ENCODE data around the gene IL20RB.

Gene IL20RB

GRCh38 chr3:137046747-137047146, 89.0 kb downstream of the IL20RB start:
- no peak overlapping the region for H3K4me3 ChIP-seq (ENCODE audit: low read depth, low read length)

GRCh38 chr3:137047240-137047639, 89.5 kb downstream of the IL20RB start:
- H3K4me3 ChIP-seq (ENCODE audit: low read depth, low read length) = no peak overlapping the region
- no peak for TF ChIP-seq CTCF (IDR thresholded peaks at IDR 0.05; ENCODE audit: low read depth, low read length, missing control alignments)
- no peak for DNase-seq (ENCODE audit: low read depth)

More at GRCh38 chr3:137046747-137047146, 89.0 kb downstream of the IL20RB start:
- no peak for DNase-seq (ENCODE audit: low read depth)
- no peak for TF ChIP-seq CTCF (IDR thresholded peaks at IDR 0.05; ENCODE audit: low read depth, low read length, missing control alignments)

- TF ChIP-seq CTCF (IDR thresholded peaks at IDR 0.05; ENCODE audit: low read depth, low read length, missing control alignments) = no peak
- H3K4me3 ChIP-seq (ENCODE audit: low read depth, low read length) = no peak overlapping the region
- no peak for DNase-seq (ENCODE audit: low read depth)
These were observed 92.5 kb downstream of the IL20RB start for GRCh38 chr3:137050281-137050680.

- no peak for TF ChIP-seq CTCF (IDR thresholded peaks at IDR 0.05; ENCODE audit: low read depth, low read length, missing control alignments)
- no peak for DNase-seq (ENCODE audit: low read depth)
- no peak overlapping the region for H3K4me3 ChIP-seq (ENCODE audit: low read depth, low read length)
These were observed 94.5 kb downstream of the IL20RB start for GRCh38 chr3:137052298-137052697.

Measured in GM12864 (cell line).